GM12873 (cell line): Measurements from ENCODE around the gene RPL3.

Experiments
- TF ChIP-seq, protein P1 (sequence below): IDR thresholded peaks from 2 replicates; pipeline ENCODE4 v1.5.1; 2012; ENCODE audit warnings: low read depth, mild to moderate bottlenecking, moderate library complexity, low read length, control low read depth; ENCODE audit not compliant: insufficient read depth; ENCODE audit errors: missing control alignments

Gene RPL3

DNA sequence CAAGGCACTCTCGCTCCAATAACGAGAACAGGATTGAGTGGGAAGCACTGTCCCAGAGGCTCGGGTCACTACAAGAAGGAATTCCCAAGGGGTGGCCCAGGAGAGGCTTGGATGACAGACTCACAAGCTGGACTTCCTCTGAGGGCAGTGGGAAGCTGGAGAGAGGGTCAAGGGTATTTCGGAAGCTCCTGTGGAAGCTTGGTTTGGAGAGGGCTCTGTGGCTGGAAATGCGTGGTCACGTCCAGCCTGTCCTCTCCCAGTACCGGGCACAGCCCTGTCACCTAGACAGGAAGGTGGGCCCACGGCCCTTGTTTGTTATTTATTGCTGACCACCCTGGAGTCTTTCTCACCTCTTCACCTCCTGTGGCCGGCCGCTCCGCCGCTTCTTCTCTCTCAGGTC is 35.7 kb upstream of the RPL3 start:
- TF ChIP-seq, protein P1, sequence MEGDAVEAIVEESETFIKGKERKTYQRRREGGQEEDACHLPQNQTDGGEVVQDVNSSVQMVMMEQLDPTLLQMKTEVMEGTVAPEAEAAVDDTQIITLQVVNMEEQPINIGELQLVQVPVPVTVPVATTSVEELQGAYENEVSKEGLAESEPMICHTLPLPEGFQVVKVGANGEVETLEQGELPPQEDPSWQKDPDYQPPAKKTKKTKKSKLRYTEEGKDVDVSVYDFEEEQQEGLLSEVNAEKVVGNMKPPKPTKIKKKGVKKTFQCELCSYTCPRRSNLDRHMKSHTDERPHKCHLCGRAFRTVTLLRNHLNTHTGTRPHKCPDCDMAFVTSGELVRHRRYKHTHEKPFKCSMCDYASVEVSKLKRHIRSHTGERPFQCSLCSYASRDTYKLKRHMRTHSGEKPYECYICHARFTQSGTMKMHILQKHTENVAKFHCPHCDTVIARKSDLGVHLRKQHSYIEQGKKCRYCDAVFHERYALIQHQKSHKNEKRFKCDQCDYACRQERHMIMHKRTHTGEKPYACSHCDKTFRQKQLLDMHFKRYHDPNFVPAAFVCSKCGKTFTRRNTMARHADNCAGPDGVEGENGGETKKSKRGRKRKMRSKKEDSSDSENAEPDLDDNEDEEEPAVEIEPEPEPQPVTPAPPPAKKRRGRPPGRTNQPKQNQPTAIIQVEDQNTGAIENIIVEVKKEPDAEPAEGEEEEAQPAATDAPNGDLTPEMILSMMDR: no peak

DNA sequence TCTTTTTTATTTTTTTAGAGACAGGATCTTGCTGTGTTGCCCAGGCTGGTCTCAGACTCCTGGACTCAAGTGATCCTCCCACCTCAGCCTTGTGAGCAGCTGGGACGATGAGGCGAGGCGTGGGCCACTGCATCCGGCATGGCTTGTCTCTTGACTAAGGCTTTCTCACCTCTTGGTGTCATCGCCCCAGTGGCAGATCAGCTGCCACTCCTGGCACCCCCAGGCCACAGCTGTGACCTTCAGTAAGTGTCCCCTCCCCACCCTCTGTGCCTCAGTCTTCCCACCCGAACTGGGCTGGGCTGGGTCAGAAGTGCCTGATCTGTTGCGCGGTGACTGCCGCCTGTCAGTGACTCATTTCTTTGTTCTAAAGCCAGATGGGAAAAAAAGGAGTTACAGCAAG is 33.9 kb upstream of the RPL3 start:
- TF ChIP-seq, protein P1: no peak

DNA sequence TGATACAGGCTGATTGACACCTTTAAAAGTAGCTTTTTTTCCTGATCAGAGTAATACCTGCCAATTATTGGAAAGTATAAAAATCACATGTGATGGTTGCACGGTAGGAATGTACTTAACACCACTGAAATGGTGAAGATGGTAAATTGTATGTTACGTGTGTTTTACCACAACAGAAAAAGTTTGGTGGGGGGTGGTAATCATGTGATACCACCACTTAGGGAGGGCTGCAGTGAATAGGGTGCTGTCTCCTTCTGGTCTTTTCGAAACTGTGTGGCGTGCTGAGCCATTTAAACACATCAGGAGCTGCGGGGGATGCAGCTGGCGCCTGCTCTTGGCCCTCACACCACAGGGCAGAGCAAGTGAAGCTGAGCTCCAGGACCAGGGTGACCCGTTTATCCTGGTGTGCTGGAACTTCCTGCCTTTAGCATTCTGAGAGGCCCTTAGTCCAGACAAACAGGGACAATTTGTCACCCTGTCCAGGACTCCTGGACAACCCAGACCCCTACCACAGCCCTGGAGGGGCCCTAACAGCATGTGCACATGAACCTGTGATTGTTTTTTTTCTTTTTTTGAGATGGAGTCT is 33.0 kb upstream of the RPL3 start:
- TF ChIP-seq, protein P1: no peak

DNA sequence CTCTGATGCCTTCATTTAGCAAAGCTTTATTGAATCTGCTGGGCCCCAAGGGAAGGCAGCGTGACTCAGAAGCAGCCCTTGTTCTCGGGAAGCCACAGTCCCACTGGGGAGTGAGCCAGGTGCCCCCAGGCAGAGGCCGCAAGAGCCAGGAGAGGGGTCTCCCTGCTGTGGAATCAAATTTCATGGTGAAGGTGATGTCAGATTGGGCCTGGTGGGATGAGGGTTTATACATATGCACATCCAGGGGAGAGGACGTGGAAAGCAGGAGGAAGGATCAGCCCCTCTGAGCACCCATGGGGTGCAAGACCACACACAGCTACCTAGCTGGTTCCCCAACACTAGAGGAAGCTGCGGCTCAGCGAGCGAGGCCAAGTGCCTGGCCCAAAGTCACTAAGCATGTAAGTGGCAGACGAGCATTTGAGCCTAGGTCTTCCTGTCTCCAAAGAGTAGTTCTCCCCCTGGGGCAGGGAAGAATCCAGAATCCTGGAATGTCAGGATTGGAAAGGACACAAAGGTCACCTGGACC is 32.3 kb upstream of the RPL3 start:
- TF ChIP-seq, protein P1: no peak

DNA sequence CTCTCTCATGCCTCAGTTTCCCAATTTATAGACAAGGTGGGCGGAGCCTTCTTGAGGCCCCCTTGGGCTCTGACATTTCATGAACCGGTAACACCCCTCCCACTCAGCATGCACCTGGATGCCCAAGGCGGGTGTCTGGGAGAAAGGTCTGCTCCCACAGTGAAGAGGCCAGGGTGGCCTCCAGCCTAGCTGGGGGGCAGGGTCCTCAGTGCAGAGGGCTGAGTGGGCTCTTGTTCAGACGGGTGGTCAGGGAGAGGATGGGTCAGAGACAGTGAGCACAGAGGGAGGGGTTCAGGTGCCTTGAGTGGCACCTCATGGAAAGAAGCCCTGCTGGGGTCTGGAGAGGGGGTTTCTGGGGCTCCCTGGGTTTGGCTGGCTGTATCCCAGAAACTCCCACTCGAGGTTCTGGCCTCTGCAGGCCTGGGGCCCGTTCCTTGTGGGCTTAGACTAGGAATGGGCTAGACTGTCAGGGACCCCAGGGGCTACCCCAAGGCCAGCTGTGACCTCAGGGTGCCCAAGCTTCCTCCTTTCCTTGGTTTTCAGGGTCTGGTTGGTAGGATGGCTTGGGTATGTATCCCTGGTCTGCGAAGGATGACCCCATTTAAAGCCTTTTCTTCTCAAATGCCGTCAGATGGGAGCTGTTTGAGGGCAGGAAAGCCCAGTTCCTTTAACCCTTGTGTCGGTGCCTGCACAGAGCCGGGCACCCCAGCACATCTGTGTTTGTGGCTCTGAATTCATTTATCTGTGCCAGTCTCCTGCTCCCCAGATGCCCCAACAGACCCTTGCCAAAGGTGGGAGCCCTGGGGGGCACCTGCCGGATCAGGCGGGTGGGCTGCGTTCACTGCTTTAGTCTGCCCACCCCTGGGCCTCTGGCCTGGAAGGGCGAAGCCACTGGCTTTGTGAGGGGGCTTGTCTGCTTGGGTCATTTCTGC is 31.6 kb upstream of the RPL3 start:
- TF ChIP-seq, protein P1: no peak

DNA sequence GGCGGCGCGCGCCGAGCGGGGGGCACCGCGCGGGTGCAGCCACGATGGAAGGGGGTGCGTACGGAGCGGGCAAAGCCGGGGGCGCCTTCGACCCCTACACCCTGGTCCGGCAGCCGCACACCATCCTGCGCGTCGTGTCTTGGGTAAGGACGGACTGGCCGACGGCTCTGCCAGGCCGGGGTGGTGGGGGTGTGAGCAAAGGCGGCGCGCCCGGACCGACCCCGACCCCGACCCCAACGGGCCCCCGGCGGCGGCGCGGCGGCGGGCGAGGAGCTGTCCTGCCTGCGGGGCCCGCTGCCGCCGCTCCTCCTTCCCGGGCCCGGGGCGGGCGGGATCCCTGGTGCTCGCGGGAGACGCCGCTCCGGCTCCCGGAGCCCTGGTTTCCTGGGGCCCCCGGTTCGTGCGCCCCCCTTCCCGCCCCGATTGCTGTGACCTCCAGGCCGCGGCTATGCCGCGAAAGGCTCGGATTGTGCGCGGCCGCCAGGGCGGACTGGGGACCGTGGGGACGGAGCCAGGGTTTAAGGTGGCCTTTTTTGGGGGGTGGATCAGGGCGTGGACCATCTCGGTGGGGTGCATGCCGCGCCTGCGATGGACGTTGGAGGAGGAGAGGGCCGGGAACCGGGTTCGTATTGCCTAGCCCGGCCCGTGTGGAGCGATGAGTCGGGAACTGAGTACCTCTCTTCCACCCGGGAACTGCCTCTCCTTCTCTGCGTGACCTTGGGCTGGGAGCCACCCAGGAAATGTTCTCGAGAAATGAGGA is 30.7 kb upstream of the RPL3 start, which contains the start of gene SYNGR1:
SYNGR1 (plus strand) TSS at position 25 of the 760 bp plus-strand sequence; CDS start at position 45, 20 bp downstream.
- TF ChIP-seq, protein P1: no peak

DNA sequence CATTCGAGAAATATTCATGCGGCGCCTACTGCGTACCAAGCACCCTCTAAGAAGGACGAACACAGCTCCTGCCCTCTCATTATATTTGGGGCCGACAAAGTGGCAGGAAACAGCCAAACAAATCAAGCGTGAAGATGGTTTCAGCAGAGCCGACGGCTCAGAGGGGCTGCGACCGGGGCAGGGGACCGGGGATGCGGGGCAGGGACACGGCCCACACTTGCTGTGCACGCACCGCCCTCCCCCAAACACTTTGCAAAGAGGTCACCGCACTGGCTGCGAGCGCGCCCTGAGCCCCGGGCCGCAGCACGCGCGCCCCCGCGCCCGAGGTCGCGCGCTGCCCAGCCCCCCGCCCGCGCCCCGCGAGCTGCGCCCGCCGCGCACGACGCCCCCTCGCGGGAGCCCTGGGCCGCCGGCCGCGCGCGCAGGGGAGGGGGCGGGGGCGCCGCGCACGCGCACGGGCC is 30.1 kb upstream of the RPL3 start:
- TF ChIP-seq, protein P1: no peak
